Measurements from ENCODE around the gene PALM3.
"Not testable (repeated sequence)": the region's sequence is repeated elsewhere in the genome, so short reads cannot be mapped to it uniquely, and the experiment has no call there.

PALM3 gene

GRCh38 chr19:14050512-14050911 is 11.4 kb downstream of the PALM3 start:
- no peak overlapping the region for H3K4me3 ChIP-seq (ENCODE audit: low read depth, low read length)
- no peak for DNase-seq (ENCODE audit: low read depth)
- in situ Hi-C loops (cut with HindIII; ENCODE audit: low sequenced_read_pairs): no loop called here
- no peak for TF ChIP-seq CTCF (IDR thresholded peaks at IDR 0.05; ENCODE audit: low read depth, low read length, missing control alignments)

- peak; percentile 87 for TF ChIP-seq CTCF (IDR thresholded peaks at IDR 0.05; ENCODE audit: low read depth, low read length, missing control alignments)
- in situ Hi-C loops (cut with HindIII; ENCODE audit: low sequenced_read_pairs): no loop called here
- no peak for DNase-seq (ENCODE audit: low read depth)
- H3K4me3 ChIP-seq (ENCODE audit: low read depth, low read length): no peak overlapping the region
Measured at GRCh38 chr19:14048443-14049153, 13.3 kb downstream of the PALM3 start.

- DNase-seq (ENCODE audit: low read depth); in situ Hi-C loops (cut with HindIII; ENCODE audit: low sequenced_read_pairs); H3K4me3 ChIP-seq (ENCODE audit: low read depth, low read length): not testable (repeated sequence)
Measured at GRCh38 chr19:14047866-14048265, 14.0 kb downstream of the PALM3 start.

- H3K4me3 ChIP-seq (ENCODE audit: low read depth, low read length); in situ Hi-C loops (cut with HindIII; ENCODE audit: low sequenced_read_pairs): not testable (repeated sequence)
- DNase-seq (ENCODE audit: low read depth): peak; percentile 43
- TF ChIP-seq CTCF (IDR thresholded peaks at IDR 0.05; ENCODE audit: low read depth, low read length, missing control alignments): peak; percentile 55
Measured at GRCh38 chr19:14042659-14043608, 18.9 kb downstream of the PALM3 start.

- in situ Hi-C loops (cut with HindIII; ENCODE audit: low sequenced_read_pairs): no loop called here
- no peak for TF ChIP-seq CTCF (IDR thresholded peaks at IDR 0.05; ENCODE audit: low read depth, low read length, missing control alignments)
- no peak for DNase-seq (ENCODE audit: low read depth)
- no peak overlapping the region for H3K4me3 ChIP-seq (ENCODE audit: low read depth, low read length)
Measured at GRCh38 chr19:14039181-14039580, 22.7 kb downstream of the PALM3 start.

- in situ Hi-C loops (cut with HindIII; ENCODE audit: low sequenced_read_pairs): no loop called here
- H3K4me3 ChIP-seq (ENCODE audit: low read depth, low read length): no peak overlapping the region
- TF ChIP-seq CTCF (IDR thresholded peaks at IDR 0.05; ENCODE audit: low read depth, low read length, missing control alignments): no peak
- DNase-seq (ENCODE audit: low read depth): peak; percentile 43
Measured at GRCh38 chr19:14035706-14036105, 26.2 kb downstream of the PALM3 start.

GRCh38 chr19:14035159-14035558 is 26.7 kb downstream of the PALM3 start:
- H3K4me3 ChIP-seq (ENCODE audit: low read depth, low read length); DNase-seq (ENCODE audit: low read depth); in situ Hi-C loops (cut with HindIII; ENCODE audit: low sequenced_read_pairs): not testable (repeated sequence)
